Measurements from ENCODE around the gene CD300C.
A peak's percentile ranks its signal among the peaks of the same experiment; 100 is the strongest.
"Not testable (repeated sequence)": the region's sequence is repeated elsewhere in the genome, so short reads cannot be mapped to it uniquely, and the experiment has no call there.

The CD300C gene

GRCh38 chr17:74525781-74526288 lies 20.1 kb downstream of the CD300C start:
- H3K4me3 ChIP-seq (ENCODE audit: low read depth in 1 of 5, low read length in 5 of 5), result no peak overlapping the region
- peaks cover 0 to 4% (median 2%) of the 10 kb centered on the region in 5 donors for H3K27me3 ChIP-seq (ENCODE audit: control insufficient read depth in 5 of 5, insufficient read depth in 4 of 5, low read length in 5 of 5)
- H3K36me3 ChIP-seq (ENCODE audit: control insufficient read depth in 5 of 5, insufficient read depth in 5 of 5, low read length in 5 of 5), result no peaks in the 10 kb centered on the region
- peaks cover 0 to 12% (median 8%) of the 10 kb centered on the region in 5 donors for H3K9me3 ChIP-seq (ENCODE audit: control insufficient read depth in 5 of 5, low read length in 5 of 5)
- no peak overlapping the region for H3K27ac ChIP-seq (ENCODE audit: low read depth, low read length)
- no peak overlapping the region for H3K9ac ChIP-seq (ENCODE audit: low read length in 5 of 5)
- H3K4me1 ChIP-seq (ENCODE audit: control insufficient read depth in 5 of 5, insufficient read depth in 5 of 5, low read length in 5 of 5), result peaks cover 0 to 20% (median 3%) of the 10 kb centered on the region in 5 donors

GRCh38 chr17:74525465-74525725 lies 20.5 kb downstream of the CD300C start:
- peaks cover 0 to 12% (median 8%) of the 10 kb centered on the region in 5 donors for H3K9me3 ChIP-seq (ENCODE audit: control insufficient read depth in 5 of 5, low read length in 5 of 5)
- H3K9ac ChIP-seq (ENCODE audit: low read length in 5 of 5), result no peak overlapping the region
- H3K4me1 ChIP-seq (ENCODE audit: control insufficient read depth in 5 of 5, insufficient read depth in 5 of 5, low read length in 5 of 5), result peaks cover 0 to 23% (median 5%) of the 10 kb centered on the region in 5 donors
- no peak overlapping the region for H3K4me3 ChIP-seq (ENCODE audit: low read depth in 1 of 5, low read length in 5 of 5)
- H3K27ac ChIP-seq (ENCODE audit: low read depth, low read length), result no peak overlapping the region
- peaks cover 0 to 7% (median 2%) of the 10 kb centered on the region in 5 donors for H3K27me3 ChIP-seq (ENCODE audit: control insufficient read depth in 5 of 5, insufficient read depth in 4 of 5, low read length in 5 of 5)
- H3K36me3 ChIP-seq (ENCODE audit: control insufficient read depth in 5 of 5, insufficient read depth in 5 of 5, low read length in 5 of 5), result no peaks in the 10 kb centered on the region

GRCh38 chr17:74524653-74525464 lies 21.1 kb downstream of the CD300C start:
- no peak overlapping the region for H3K9ac ChIP-seq (ENCODE audit: low read length in 5 of 5)
- H3K27me3 ChIP-seq (ENCODE audit: control insufficient read depth in 5 of 5, insufficient read depth in 4 of 5, low read length in 5 of 5), result peaks cover 0 to 7% (median 2%) of the 10 kb centered on the region in 5 donors
- H3K4me3 ChIP-seq (ENCODE audit: low read depth in 1 of 5, low read length in 5 of 5), result no peak overlapping the region
- H3K9me3 ChIP-seq (ENCODE audit: control insufficient read depth in 5 of 5, low read length in 5 of 5), result peaks cover 0 to 12% (median 8%) of the 10 kb centered on the region in 5 donors
- H3K36me3 ChIP-seq (ENCODE audit: control insufficient read depth in 5 of 5, insufficient read depth in 5 of 5, low read length in 5 of 5), result no peaks in the 10 kb centered on the region
- H3K4me1 ChIP-seq (ENCODE audit: control insufficient read depth in 5 of 5, insufficient read depth in 5 of 5, low read length in 5 of 5), result peaks cover 0 to 21% (median 5%) of the 10 kb centered on the region in 5 donors
- H3K27ac ChIP-seq (ENCODE audit: low read depth, low read length), result no peak overlapping the region

- H3K4me1 ChIP-seq (ENCODE audit: control insufficient read depth in 5 of 5, insufficient read depth in 5 of 5, low read length in 5 of 5), result peaks cover 0 to 15% (median 5%) of the 10 kb centered on the region in 5 donors
- H3K9me3 ChIP-seq (ENCODE audit: control insufficient read depth in 5 of 5, low read length in 5 of 5), result peaks cover 0 to 13% (median 12%) of the 10 kb centered on the region in 5 donors
- peak overlapping the region in 1 of 5 donors; percentile 2 for H3K4me3 ChIP-seq (ENCODE audit: low read depth in 1 of 5, low read length in 5 of 5)
- peaks cover 0 to 7% (median 2%) of the 10 kb centered on the region in 5 donors for H3K27me3 ChIP-seq (ENCODE audit: control insufficient read depth in 5 of 5, insufficient read depth in 4 of 5, low read length in 5 of 5)
- H3K9ac ChIP-seq (ENCODE audit: low read length in 5 of 5), result no peak overlapping the region
- H3K36me3 ChIP-seq (ENCODE audit: control insufficient read depth in 5 of 5, insufficient read depth in 5 of 5, low read length in 5 of 5), result no peaks in the 10 kb centered on the region
- no peak overlapping the region for H3K27ac ChIP-seq (ENCODE audit: low read depth, low read length)
Observed at GRCh38 chr17:74523308-74523707, 22.6 kb downstream of the CD300C start.

- Histone ChIP-seq H3K4me3 (ENCODE audit: low read depth in 1 of 5, low read length in 5 of 5) (peak overlapping the region in 2 of 5 donors; percentile 31 to 40), H3K4me1 (ENCODE audit: control insufficient read depth in 5 of 5, insufficient read depth in 5 of 5, low read length in 5 of 5) (peaks cover 0 to 15% (median 5%) of the 10 kb centered on the region in 5 donors), H3K27me3 (ENCODE audit: control insufficient read depth in 5 of 5, insufficient read depth in 4 of 5, low read length in 5 of 5) (peaks cover 0 to 7% (median 2%) of the 10 kb centered on the region in 5 donors), H3K36me3 (ENCODE audit: control insufficient read depth in 5 of 5, insufficient read depth in 5 of 5, low read length in 5 of 5) (no peaks in the 10 kb centered on the region), H3K9me3 (ENCODE audit: control insufficient read depth in 5 of 5, low read length in 5 of 5) (peaks cover 0 to 13% (median 12%) of the 10 kb centered on the region in 5 donors), H3K27ac (ENCODE audit: low read depth, low read length) (no peak overlapping the region), H3K9ac (ENCODE audit: low read length in 5 of 5) (no peak overlapping the region)
Observed at GRCh38 chr17:74522381-74523105, 23.4 kb downstream of the CD300C start.

GRCh38 chr17:74521701-74522201 lies 24.2 kb downstream of the CD300C start:
- H3K9ac ChIP-seq (ENCODE audit: low read length in 5 of 5), result peak overlapping the region in 3 of 5 donors; percentile 42 to 63 (median 55)
- peaks cover 0 to 13% (median 12%) of the 10 kb centered on the region in 5 donors for H3K9me3 ChIP-seq (ENCODE audit: control insufficient read depth in 5 of 5, low read length in 5 of 5)
- H3K36me3 ChIP-seq (ENCODE audit: control insufficient read depth in 5 of 5, insufficient read depth in 5 of 5, low read length in 5 of 5), result no peaks in the 10 kb centered on the region
- peak overlapping the region in 4 of 5 donors; percentile 31 to 51 (median 38) for H3K4me3 ChIP-seq (ENCODE audit: low read depth in 1 of 5, low read length in 5 of 5)
- H3K27me3 ChIP-seq (ENCODE audit: control insufficient read depth in 5 of 5, insufficient read depth in 4 of 5, low read length in 5 of 5), result peaks cover 0 to 7% (median 2%) of the 10 kb centered on the region in 5 donors
- H3K27ac ChIP-seq (ENCODE audit: low read depth, low read length), result peak overlapping the region; percentile 65
- peaks cover 0 to 15% (median 5%) of the 10 kb centered on the region in 5 donors for H3K4me1 ChIP-seq (ENCODE audit: control insufficient read depth in 5 of 5, insufficient read depth in 5 of 5, low read length in 5 of 5)

GRCh38 chr17:74520790-74521480 lies 25.0 kb downstream of the CD300C start:
- Histone ChIP-seq H3K9me3 (ENCODE audit: control insufficient read depth in 5 of 5, low read length in 5 of 5) (peaks cover 0 to 13% (median 12%) of the 10 kb centered on the region in 5 donors), H3K27me3 (ENCODE audit: control insufficient read depth in 5 of 5, insufficient read depth in 4 of 5, low read length in 5 of 5) (peaks cover 0 to 7% (median 2%) of the 10 kb centered on the region in 5 donors), H3K36me3 (ENCODE audit: control insufficient read depth in 5 of 5, insufficient read depth in 5 of 5, low read length in 5 of 5) (no peaks in the 10 kb centered on the region), H3K9ac (ENCODE audit: low read length in 5 of 5) (peak overlapping the region in 3 of 5 donors; percentile 42 to 63 (median 55)), H3K4me1 (ENCODE audit: control insufficient read depth in 5 of 5, insufficient read depth in 5 of 5, low read length in 5 of 5) (peaks cover 0 to 15% (median 5%) of the 10 kb centered on the region in 5 donors), H3K4me3 (ENCODE audit: low read depth in 1 of 5, low read length in 5 of 5) (peak overlapping the region; percentile 12 to 51 (median 40)), H3K27ac (ENCODE audit: low read depth, low read length) (peak overlapping the region; percentile 65)

- Histone ChIP-seq H3K9ac (ENCODE audit: low read length in 5 of 5) (no peak overlapping the region), H3K4me1 (ENCODE audit: control insufficient read depth in 5 of 5, insufficient read depth in 5 of 5, low read length in 5 of 5) (peaks cover 0 to 15% (median 5%) of the 10 kb centered on the region in 5 donors), H3K9me3 (ENCODE audit: control insufficient read depth in 5 of 5, low read length in 5 of 5) (peaks cover 0 to 13% (median 12%) of the 10 kb centered on the region in 5 donors), H3K36me3 (ENCODE audit: control insufficient read depth in 5 of 5, insufficient read depth in 5 of 5, low read length in 5 of 5) (no peaks in the 10 kb centered on the region), H3K27ac (ENCODE audit: low read depth, low read length) (peak overlapping the region; percentile 50), H3K4me3 (ENCODE audit: low read depth in 1 of 5, low read length in 5 of 5) (no peak overlapping the region), H3K27me3 (ENCODE audit: control insufficient read depth in 5 of 5, insufficient read depth in 4 of 5, low read length in 5 of 5) (peaks cover 0 to 7% (median 2%) of the 10 kb centered on the region in 5 donors)
Observed at GRCh38 chr17:74520016-74520434, 25.9 kb downstream of the CD300C start.

GRCh38 chr17:74518413-74518981 lies 27.4 kb downstream of the CD300C start:
- not testable (repeated sequence) for H3K36me3 ChIP-seq (ENCODE audit: control insufficient read depth in 5 of 5, insufficient read depth in 5 of 5, low read length in 5 of 5); H3K27me3 ChIP-seq (ENCODE audit: control insufficient read depth in 5 of 5, insufficient read depth in 4 of 5, low read length in 5 of 5); H3K9ac ChIP-seq (ENCODE audit: low read length in 5 of 5); H3K27ac ChIP-seq (ENCODE audit: low read depth, low read length); H3K4me3 ChIP-seq (ENCODE audit: low read depth in 1 of 5, low read length in 5 of 5)
- Histone ChIP-seq H3K9me3 (ENCODE audit: control insufficient read depth in 5 of 5, low read length in 5 of 5) (peaks cover 0 to 14% (median 11%) of the 10 kb centered on the region in 5 donors), H3K4me1 (ENCODE audit: control insufficient read depth in 5 of 5, insufficient read depth in 5 of 5, low read length in 5 of 5) (peaks cover 0 to 15% (median 5%) of the 10 kb centered on the region in 5 donors)
